HCT116 (cell line): ENCODE results near the gene GDF10. TPM values are rescaled to one million over a fixed set of nuclear protein-coding genes. Genes with fewer than 3 reads are reported as not detected.

Source experiments
- ATAC-seq: fragments of 200-7000 bp; cut with Tn5 transposase; 2 replicates; pipeline ENCODE4 v1.9.1; 2020; ENCODE audit warnings: mild to moderate bottlenecking, moderate library complexity
- BruUV-seq: library from RNA; stranded (reverse); fragments of 400-500 nt; replicated peaks from 2 replicates; lab custom pipeline; 2021; lab: Mats Ljungman, UMichigan
- CTCF ChIA-PET: fragments of 300-600 bp; sonication (Branson Sonifier 250); formaldehyde crosslinking; loops from one replicate; lab custom pipeline; 2021; ENCODE audit warnings: antibody characterized with exemption; lab: Charles Lee
- POLR2A ChIA-PET: fragments of 300-600, 350-600 bp; sonication (Branson Sonifier 250); formaldehyde crosslinking; loops from one replicate; lab custom pipeline; 2021; ENCODE audit warnings: antibody characterized with exemption; lab: Charles Lee
- RAD21 ChIA-PET, 2 experiments: fragments of 300-600 bp; sonication (Branson Sonifier 250); formaldehyde crosslinking; loops; one replicate each; lab custom pipeline; 2023; ENCODE audit warnings: low total read pairs in 2 of 2; ENCODE audit not compliant: uncharacterized antibody in 2 of 2, unreplicated experiment in 2 of 2, low non-redundant PET in 1 of 2; lab: Charles Lee
- DNase-seq: peaks from one replicate; pipeline ENCODE4 v3.0.0-alpha.2; 2010; ENCODE audit warnings: low read depth, low spot score
- H2AFZ ChIP-seq: fragments of 200-600 bp; shearing (Covaris generic), sonication (generic); 2 replicates; pipeline ENCODE4 v1.6.1; 2017; ENCODE audit warnings: low read depth, mixed run types, mixed read lengths, antibody characterized with exemption, low read length; ENCODE audit not compliant: poor library complexity, severe bottlenecking
- H3K27ac ChIP-seq: 2 replicates; pipeline ENCODE4 v1.5.1; 2012; ENCODE audit warnings: low read depth, low read length
- H3K27me3 ChIP-seq: fragments of 200-600 bp; sonication (generic); 2 replicates; pipeline ENCODE4 v1.6.1; 2016; ENCODE audit warnings: mixed run types, low read length, mixed read lengths; ENCODE audit not compliant: insufficient read depth
- H3K36me3 ChIP-seq, 2 experiments: fragments of 200-500 bp in 1 of 2; fragments of 200-600 bp in 1 of 2; sonication (Bioruptor generic) in 1 of 2; sonication (generic) in 1 of 2; 2 replicates each; pipeline versions ENCODE4 v1.5.1 to v1.6.1; 2014 to 2016; ENCODE audit warnings: low read length in 2 of 2, inconsistent platforms in 1 of 2, mixed read lengths in 1 of 2, mixed run types in 1 of 2; ENCODE audit not compliant: insufficient read depth in 2 of 2, control insufficient read depth in 1 of 2
- H3K4me1 ChIP-seq, 2 experiments: fragments of 200-600 bp in 1 of 2; sonication (generic) in 1 of 2; 2 replicates each; pipeline versions ENCODE4 v1.5.1 to v1.6.1; 2012 to 2017; ENCODE audit warnings: low read length in 2 of 2, inconsistent platforms in 1 of 2, mild to moderate bottlenecking in 1 of 2, mixed read lengths in 1 of 2, mixed run types in 1 of 2, moderate library complexity in 1 of 2; ENCODE audit not compliant: insufficient read depth in 2 of 2, control insufficient read depth in 1 of 2
- H3K4me2 ChIP-seq: fragments of 200-600 bp; sonication (generic); 2 replicates; pipeline ENCODE4 v1.6.1; 2017; ENCODE audit warnings: mixed run types, low read length, mixed read lengths
- H3K4me3 ChIP-seq, 2 experiments: fragments of 200-600 bp in 1 of 2; sonication (generic) in 1 of 2; replicated peaks in 1 of 2; 2 replicates each; pipeline ENCODE4 v1.5.1; 2011 to 2016; ENCODE audit warnings: low read length in 2 of 2, control low read depth in 1 of 2, low read depth in 1 of 2, mild to moderate bottlenecking in 1 of 2, mixed read lengths in 1 of 2, mixed run types in 1 of 2
- H3K79me2 ChIP-seq: fragments of 200-600 bp; sonication (generic); 2 replicates; pipeline ENCODE4 v1.6.1; 2017; ENCODE audit warnings: mild to moderate bottlenecking, mixed run types, low read length, moderate library complexity, mixed read lengths; ENCODE audit not compliant: insufficient read depth
- H3K9ac ChIP-seq: fragments of 200-600 bp; sonication (generic); 2 replicates; pipeline ENCODE4 v1.6.1; 2016; ENCODE audit warnings: low read length, mixed read lengths
- H3K9me2 ChIP-seq: fragments of 200-600 bp; sonication (generic), shearing (Covaris generic); 2 replicates; pipeline ENCODE4 v1.6.1; 2017; ENCODE audit warnings: mixed run types, mild to moderate bottlenecking, moderate library complexity; ENCODE audit not compliant: insufficient read depth
- H3K9me3 ChIP-seq, 2 experiments: fragments of 200-500 bp in 1 of 2; fragments of 200-600 bp in 1 of 2; sonication (Bioruptor generic) in 1 of 2; sonication (generic) in 1 of 2; 2 replicates each; pipeline ENCODE4 v1.6.1; 2014 to 2017; ENCODE audit warnings: low read length in 2 of 2, mixed read lengths in 2 of 2, inconsistent platforms in 1 of 2, low read depth in 1 of 2, mild to moderate bottlenecking in 1 of 2, mixed run types in 1 of 2, moderate library complexity in 1 of 2; ENCODE audit not compliant: control insufficient read depth in 1 of 2, insufficient read depth in 1 of 2
- H4K20me1 ChIP-seq: fragments of 200-600 bp; sonication (generic), shearing (Covaris generic); 2 replicates; pipeline ENCODE4 v1.6.1; 2017; ENCODE audit warnings: mixed run types, mild to moderate bottlenecking, moderate library complexity; ENCODE audit not compliant: insufficient read depth
- EGR1 ChIP-seq: IDR thresholded peaks from 2 replicates; pipeline ENCODE4 v1.6.1; 2012; ENCODE audit warnings: low read depth
- ELF1 ChIP-seq: IDR thresholded peaks from 2 replicates; pipeline ENCODE4 v1.6.1; 2012; ENCODE audit warnings: low read depth, borderline replicate concordance
- EZH2 ChIP-seq: fragments of 200-600 bp; sonication (generic); IDR thresholded peaks from 2 replicates; pipeline ENCODE4 v1.6.1; 2017; ENCODE audit warnings: antibody characterized with exemption, mixed run types
- EZH2phosphoT487 ChIP-seq: fragments of 200-600 bp; IDR thresholded peaks from 2 replicates; pipeline ENCODE4 v1.6.1; 2018; ENCODE audit warnings: antibody characterized with exemption, borderline replicate concordance
- FOSL1 ChIP-seq: IDR thresholded peaks from 2 replicates; pipeline ENCODE4 v1.6.1; 2012; ENCODE audit warnings: low read depth
- POLR2A ChIP-seq: IDR thresholded peaks from 2 replicates; pipeline ENCODE4 v1.7.0; 2011; ENCODE audit warnings: borderline replicate concordance; ENCODE audit not compliant: insufficient read depth, insufficient read length; ENCODE audit errors: extremely low read depth
- SP1 ChIP-seq: IDR thresholded peaks from 2 replicates; pipeline ENCODE4 v1.6.1; 2012; ENCODE audit warnings: low read depth
- SRF ChIP-seq: IDR thresholded peaks from 2 replicates; pipeline ENCODE4 v1.6.1; 2012; ENCODE audit warnings: low read depth
- TCF7L2 ChIP-seq: IDR thresholded peaks from 2 replicates; pipeline ENCODE4 v1.7.0; 2011; ENCODE audit warnings: borderline replicate concordance, inconsistent platforms; ENCODE audit not compliant: insufficient read depth, insufficient read length; ENCODE audit errors: extremely low read depth
- ZFX ChIP-seq: fragments of 450-650 bp; IDR thresholded peaks from 2 replicates; pipeline ENCODE4 v1.6.1; 2017
- ZNF274 ChIP-seq: fragments of 200-500 bp; sonication (Bioruptor generic); IDR thresholded peaks from 2 replicates; pipeline ENCODE4 v1.6.1; 2014; ENCODE audit warnings: mild to moderate bottlenecking, low read depth, low read length, inconsistent platforms
- intact Hi-C: fragments of 100-400 bp; cut with micrococcal nuclease; formaldehyde crosslinking; loops from 2 replicates; pipeline ENCODE4 v1.10.0; 2022
- total RNA-seq: library from RNA; stranded (reverse); gene quantifications from one replicate; pipeline ENCODE4 v1.2.1, GENCODE V29; 2021; ENCODE audit not compliant: unreplicated experiment
- TF ChIP-seq, protein P1 (sequence below): IDR thresholded peaks from 2 replicates; pipeline ENCODE4 v1.6.1; 2012
- TF ChIP-seq, protein P2 (sequence below): IDR thresholded peaks from 2 replicates; pipeline ENCODE4 v1.6.1; 2012
- TF ChIP-seq, protein P3 (sequence below), 3 experiments: fragments of 200-600 bp in 1 of 3; sonication (generic) in 1 of 3; IDR thresholded peaks in 2 of 3; conservative IDR thresholded peaks in 1 of 3; 2 replicates each; pipeline ENCODE4 v1.5.1; 2012 to 2017; ENCODE audit warnings: low read depth in 2 of 3, low read length in 2 of 3, antibody characterized with exemption in 1 of 3, borderline replicate concordance in 1 of 3, control low read depth in 1 of 3, mild to moderate bottlenecking in 1 of 3, mixed read lengths in 1 of 3, mixed run types in 1 of 3, moderate library complexity in 1 of 3; ENCODE audit not compliant: insufficient read depth in 1 of 3

The GDF10 gene
- total RNA-seq, 1 experiment from 2014 or later: not detected

DNA sequence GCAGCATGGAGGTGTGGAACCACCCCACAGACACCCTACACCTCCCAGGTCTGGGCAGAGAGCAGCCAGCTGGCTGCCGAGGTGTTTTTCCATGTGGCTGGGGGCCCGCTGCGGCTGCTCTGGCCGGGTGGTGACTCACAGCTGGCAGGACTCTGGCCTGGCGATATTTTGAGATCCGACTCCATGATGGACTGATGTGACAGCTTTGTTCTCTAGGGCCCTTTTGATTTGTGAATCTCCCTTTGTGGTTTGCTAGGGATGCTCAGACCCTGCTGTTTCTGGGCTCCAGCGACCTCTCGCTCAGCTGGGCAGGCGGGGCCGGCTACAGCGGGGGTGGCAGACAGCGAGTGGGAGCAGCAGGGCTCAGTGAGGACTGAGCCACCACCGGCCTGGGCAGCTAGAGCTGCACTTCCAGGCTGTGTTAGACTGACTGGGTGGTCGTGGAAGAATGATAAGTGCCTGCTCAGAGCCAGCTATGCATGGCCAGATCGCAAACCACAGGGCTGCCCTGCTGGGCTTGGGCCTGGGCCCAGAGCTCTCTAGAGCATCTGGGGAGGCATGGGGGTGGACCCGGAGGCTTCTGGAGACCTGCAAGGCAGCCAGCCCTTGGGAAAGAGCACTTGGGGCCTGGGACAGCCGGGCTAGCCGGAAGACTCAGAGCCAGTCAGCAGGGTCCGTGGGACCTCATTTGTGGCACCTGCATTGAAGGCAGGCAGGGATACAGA is 46.2 kb upstream of the GDF10 start (continued):
- TF ChIP-seq EGR1 (no peak), ELF1 (no peak), SRF (no peak), POLR2A (no peak), ZFX (no peak), SP1 (no peak), EZH2phosphoT487 (no peak)
- TF ChIP-seq, protein P1, sequence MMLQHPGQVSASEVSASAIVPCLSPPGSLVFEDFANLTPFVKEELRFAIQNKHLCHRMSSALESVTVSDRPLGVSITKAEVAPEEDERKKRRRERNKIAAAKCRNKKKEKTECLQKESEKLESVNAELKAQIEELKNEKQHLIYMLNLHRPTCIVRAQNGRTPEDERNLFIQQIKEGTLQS: no peak

DNA sequence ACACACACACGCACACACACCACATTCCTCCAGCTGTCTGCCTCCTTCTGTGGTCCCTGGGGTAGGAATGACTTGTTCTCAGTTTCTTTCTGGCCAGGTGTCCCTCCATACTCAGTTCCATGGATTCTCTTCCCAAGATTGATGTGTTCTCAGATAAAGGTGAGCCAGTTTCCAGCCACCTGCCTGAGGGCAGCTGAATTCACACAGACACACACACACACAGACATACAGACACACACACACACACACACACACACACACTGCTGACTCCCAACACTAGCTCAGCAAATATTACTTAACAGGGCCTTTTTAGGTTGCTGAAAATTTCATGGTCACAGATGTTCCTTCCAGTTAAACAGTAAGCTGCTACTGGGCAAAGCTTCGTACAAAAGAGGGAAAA is 45.4 kb upstream of the GDF10 start:
- Histone ChIP-seq H3K9me2 (no peaks in the 10 kb centered on the region), H3K27ac (no peak overlapping the region), H3K9me3 (no peaks in the 10 kb centered on the region), H3K9ac (no peak overlapping the region), H3K4me3 (no peak overlapping the region), H3K4me1 (no peaks in the 10 kb centered on the region), H3K79me2 (no peaks in the 10 kb centered on the region), H2AFZ (no peak overlapping the region), H3K36me3 (no peaks in the 10 kb centered on the region), H3K27me3 (peaks cover 4% of the 10 kb centered on the region; the same call in 1 of the 2 replicates), H4K20me1 (no peaks in the 10 kb centered on the region), H3K4me2 (no peak overlapping the region)
- TF ChIP-seq TCF7L2 (no peak), POLR2A (no peak), EGR1 (no peak), SRF (no peak), ZNF274 (no peak), FOSL1 (no peak), EZH2 (no peak)
- TF ChIP-seq, protein P2, sequence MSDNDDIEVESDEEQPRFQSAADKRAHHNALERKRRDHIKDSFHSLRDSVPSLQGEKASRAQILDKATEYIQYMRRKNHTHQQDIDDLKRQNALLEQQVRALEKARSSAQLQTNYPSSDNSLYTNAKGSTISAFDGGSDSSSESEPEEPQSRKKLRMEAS: no peak
- TF ChIP-seq, protein P3, sequence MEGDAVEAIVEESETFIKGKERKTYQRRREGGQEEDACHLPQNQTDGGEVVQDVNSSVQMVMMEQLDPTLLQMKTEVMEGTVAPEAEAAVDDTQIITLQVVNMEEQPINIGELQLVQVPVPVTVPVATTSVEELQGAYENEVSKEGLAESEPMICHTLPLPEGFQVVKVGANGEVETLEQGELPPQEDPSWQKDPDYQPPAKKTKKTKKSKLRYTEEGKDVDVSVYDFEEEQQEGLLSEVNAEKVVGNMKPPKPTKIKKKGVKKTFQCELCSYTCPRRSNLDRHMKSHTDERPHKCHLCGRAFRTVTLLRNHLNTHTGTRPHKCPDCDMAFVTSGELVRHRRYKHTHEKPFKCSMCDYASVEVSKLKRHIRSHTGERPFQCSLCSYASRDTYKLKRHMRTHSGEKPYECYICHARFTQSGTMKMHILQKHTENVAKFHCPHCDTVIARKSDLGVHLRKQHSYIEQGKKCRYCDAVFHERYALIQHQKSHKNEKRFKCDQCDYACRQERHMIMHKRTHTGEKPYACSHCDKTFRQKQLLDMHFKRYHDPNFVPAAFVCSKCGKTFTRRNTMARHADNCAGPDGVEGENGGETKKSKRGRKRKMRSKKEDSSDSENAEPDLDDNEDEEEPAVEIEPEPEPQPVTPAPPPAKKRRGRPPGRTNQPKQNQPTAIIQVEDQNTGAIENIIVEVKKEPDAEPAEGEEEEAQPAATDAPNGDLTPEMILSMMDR (IDR thresholded peaks at IDR 0.05 in 2 of 3, conservative IDR thresholded peaks at IDR 0.05 in 1 of 3; ENCODE audit: borderline replicate concordance in 1 of 3, insufficient read depth in 1 of 3, low read depth in 2 of 3, low read length in 2 of 3): no peak
- ATAC-seq: no peak
- intact Hi-C loops: no loop called here
- ChIA-PET CTCF (no interaction called here), RAD21 (no interaction called here), POLR2A (no interaction called here)
- no TSS peak for BruUV-seq
- no peak for DNase-seq
